Measurements from ENCODE around the gene SHISAL1. TPM values are rescaled to one million over a fixed set of nuclear protein-coding genes. Genes with fewer than 3 reads are reported as not detected.
"Not testable (repeated sequence)": the region's sequence is repeated elsewhere in the genome, so short reads cannot be mapped to it uniquely, and the experiment has no call there.

SHISAL1 gene
- total RNA-seq, 1 donor from 2014 or later: not detected

GRCh38 chr22:44309647-44310046, 3.1 kb downstream of the SHISAL1 start:
- no peak overlapping the region for H3K27ac Mint-ChIP-seq
- H3K27me3 Mint-ChIP-seq: no peaks in the 10 kb centered on the region
- H3K4me3 Mint-ChIP-seq: no peak overlapping the region
- H3K9me3 Mint-ChIP-seq: no peaks in the 10 kb centered on the region
- H3K4me1 Mint-ChIP-seq: peaks cover 4% of the 10 kb centered on the region
- no peak for DNase-seq
- no peaks in the 10 kb centered on the region for H3K36me3 Mint-ChIP-seq (ENCODE audit: low read depth)
- intact Hi-C loops (cut with micrococcal nuclease): no loop called here

DNA sequence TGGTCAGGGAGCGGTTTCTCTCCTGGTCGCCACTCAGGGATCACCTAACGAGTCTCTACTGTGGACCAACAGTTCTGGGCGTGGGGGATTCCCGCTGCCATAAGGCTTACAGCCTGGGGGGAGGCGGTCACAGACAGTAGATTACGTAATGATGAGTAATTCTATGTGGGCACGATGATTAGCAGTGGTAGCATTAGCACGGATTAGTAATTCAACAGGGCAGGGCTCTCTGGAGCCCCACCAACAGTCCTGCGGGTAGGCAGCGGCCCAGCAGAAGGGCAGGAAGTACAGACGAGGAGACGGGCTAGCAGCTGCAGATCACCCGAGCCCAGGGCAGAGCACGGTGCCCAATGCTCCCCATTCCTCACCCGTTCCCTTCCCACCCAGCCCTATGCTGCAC, 3.6 kb downstream of the SHISAL1 start:
- Mint-ChIP-seq H3K4me3 (no peak overlapping the region), H3K27me3 (no peaks in the 10 kb centered on the region), H3K4me1 (no peaks in the 10 kb centered on the region), H3K36me3 (ENCODE audit: low read depth) (no peaks in the 10 kb centered on the region), H3K27ac (no peak overlapping the region), H3K9me3 (no peaks in the 10 kb centered on the region)
- no peak for DNase-seq
- intact Hi-C loops (cut with micrococcal nuclease): no loop called here

GRCh38 chr22:44307509-44308169, 5.1 kb downstream of the SHISAL1 start:
- H3K27ac Mint-ChIP-seq: no peak overlapping the region
- no peaks in the 10 kb centered on the region for H3K27me3 Mint-ChIP-seq
- intact Hi-C loops (cut with micrococcal nuclease): no loop called here
- no peaks in the 10 kb centered on the region for H3K9me3 Mint-ChIP-seq
- no peaks in the 10 kb centered on the region for H3K36me3 Mint-ChIP-seq (ENCODE audit: low read depth)
- H3K4me3 Mint-ChIP-seq: no peak overlapping the region
- H3K4me1 Mint-ChIP-seq: no peaks in the 10 kb centered on the region
- DNase-seq: no peak

DNA sequence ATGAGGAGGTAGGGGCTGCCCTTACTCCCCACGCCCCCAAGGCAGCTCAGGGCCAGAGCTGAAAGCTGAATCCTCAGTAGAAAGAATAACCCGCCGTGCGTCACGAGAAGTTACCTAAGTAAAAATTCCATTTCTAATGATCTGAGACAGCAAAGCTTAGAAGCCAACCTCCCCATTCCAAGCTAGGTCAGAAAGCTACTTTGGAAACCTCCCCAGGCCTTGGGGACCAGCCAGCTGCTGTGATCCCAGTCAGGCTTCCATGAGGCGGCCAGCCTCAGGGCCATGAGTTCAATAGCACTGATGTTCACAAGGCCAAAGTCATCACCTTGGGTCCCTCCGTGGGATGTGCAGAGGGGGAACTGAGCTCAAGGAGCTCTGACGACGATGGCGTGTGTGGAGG, 6.9 kb downstream of the SHISAL1 start:
- Mint-ChIP-seq H3K27me3 (no peaks in the 10 kb centered on the region), H3K36me3 (ENCODE audit: low read depth) (no peaks in the 10 kb centered on the region), H3K4me1 (no peaks in the 10 kb centered on the region), H3K4me3 (no peak overlapping the region), H3K9me3 (no peaks in the 10 kb centered on the region), H3K27ac (no peak overlapping the region)
- no peak for DNase-seq
- intact Hi-C loops (cut with micrococcal nuclease): no loop called here

DNA sequence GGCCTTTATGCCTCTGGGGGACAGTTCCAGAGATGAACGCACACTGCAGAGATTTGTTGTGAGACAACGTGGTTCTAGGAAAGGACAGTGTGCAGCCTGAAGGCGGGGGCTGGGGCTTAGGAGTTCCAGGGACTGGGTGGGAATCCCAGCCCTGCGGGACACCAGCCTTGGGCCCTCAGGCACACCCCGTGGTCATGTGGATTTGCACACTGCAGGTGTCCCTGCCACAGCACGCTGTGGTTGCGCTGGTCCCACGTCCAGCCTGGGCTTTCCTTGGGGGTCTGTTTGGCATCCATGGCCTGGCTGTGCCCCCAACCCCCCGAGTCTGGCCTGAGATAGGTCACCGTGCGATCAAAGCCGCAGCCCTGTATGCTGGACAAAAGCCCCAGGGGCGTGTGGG, 7.3 kb downstream of the SHISAL1 start:
- no peak for DNase-seq
- intact Hi-C loops (cut with micrococcal nuclease): no loop called here
- Mint-ChIP-seq H3K4me1 (no peaks in the 10 kb centered on the region), H3K27ac (no peak overlapping the region), H3K4me3 (no peak overlapping the region), H3K36me3 (ENCODE audit: low read depth) (no peaks in the 10 kb centered on the region), H3K27me3 (no peaks in the 10 kb centered on the region), H3K9me3 (no peaks in the 10 kb centered on the region)

DNA sequence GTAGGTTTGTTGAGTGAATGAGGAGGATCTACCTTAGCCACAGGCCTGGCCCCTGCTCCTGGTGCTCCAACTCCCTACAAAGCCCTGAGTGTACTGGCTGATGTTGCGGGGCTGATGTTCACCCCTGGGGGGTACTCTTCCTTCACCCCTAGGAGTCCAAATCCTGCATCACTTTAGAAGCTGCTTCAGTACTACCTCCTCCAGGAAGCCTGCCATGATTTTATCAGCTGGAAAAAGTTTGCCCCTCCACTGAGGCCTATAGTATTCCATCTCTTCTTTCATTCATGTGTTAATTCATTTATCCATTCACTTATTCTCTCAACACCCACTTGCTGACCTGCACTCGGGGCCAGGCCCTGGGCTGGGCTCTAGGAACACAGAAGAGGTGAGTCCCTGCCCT, 7.8 kb downstream of the SHISAL1 start:
- no peaks in the 10 kb centered on the region for H3K4me1 Mint-ChIP-seq
- H3K27me3 Mint-ChIP-seq: no peaks in the 10 kb centered on the region
- H3K27ac Mint-ChIP-seq: no peak overlapping the region
- no peak for DNase-seq
- no peaks in the 10 kb centered on the region for H3K9me3 Mint-ChIP-seq
- H3K36me3 Mint-ChIP-seq (ENCODE audit: low read depth): no peaks in the 10 kb centered on the region
- no peak overlapping the region for H3K4me3 Mint-ChIP-seq
- intact Hi-C loops (cut with micrococcal nuclease): no loop called here

DNA sequence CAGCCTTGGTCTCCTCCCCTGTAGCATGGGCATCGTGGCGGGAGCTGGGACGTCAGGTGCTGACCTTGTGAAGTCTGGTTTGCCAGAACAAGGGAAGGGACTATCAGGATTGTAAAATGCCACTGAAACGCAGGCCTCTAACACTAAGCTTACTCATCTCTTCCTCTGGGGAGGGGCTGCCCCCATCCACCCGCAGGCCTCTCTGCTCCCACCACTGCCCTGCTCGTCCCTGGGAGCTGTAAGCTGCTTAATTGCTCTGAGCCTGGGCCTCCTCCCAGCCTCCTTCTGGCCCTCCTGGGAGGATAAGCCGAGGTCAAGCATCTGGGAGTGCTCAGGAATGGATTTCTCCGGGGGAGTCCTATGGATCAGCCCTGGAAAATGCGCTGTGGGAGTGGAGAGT, 8.4 kb downstream of the SHISAL1 start:
- Mint-ChIP-seq H3K4me3 (no peak overlapping the region), H3K4me1 (no peaks in the 10 kb centered on the region), H3K9me3 (no peaks in the 10 kb centered on the region), H3K27me3 (no peaks in the 10 kb centered on the region), H3K27ac (no peak overlapping the region), H3K36me3 (ENCODE audit: low read depth) (no peaks in the 10 kb centered on the region)
- intact Hi-C loops (cut with micrococcal nuclease): no loop called here
- DNase-seq: no peak

GRCh38 chr22:44302363-44302762, 10.4 kb downstream of the SHISAL1 start:
- H3K36me3 Mint-ChIP-seq (ENCODE audit: low read depth); H3K27ac Mint-ChIP-seq; H3K4me1 Mint-ChIP-seq; DNase-seq; H3K4me3 Mint-ChIP-seq; H3K9me3 Mint-ChIP-seq; intact Hi-C loops (cut with micrococcal nuclease); H3K27me3 Mint-ChIP-seq: not testable (repeated sequence)

DNA sequence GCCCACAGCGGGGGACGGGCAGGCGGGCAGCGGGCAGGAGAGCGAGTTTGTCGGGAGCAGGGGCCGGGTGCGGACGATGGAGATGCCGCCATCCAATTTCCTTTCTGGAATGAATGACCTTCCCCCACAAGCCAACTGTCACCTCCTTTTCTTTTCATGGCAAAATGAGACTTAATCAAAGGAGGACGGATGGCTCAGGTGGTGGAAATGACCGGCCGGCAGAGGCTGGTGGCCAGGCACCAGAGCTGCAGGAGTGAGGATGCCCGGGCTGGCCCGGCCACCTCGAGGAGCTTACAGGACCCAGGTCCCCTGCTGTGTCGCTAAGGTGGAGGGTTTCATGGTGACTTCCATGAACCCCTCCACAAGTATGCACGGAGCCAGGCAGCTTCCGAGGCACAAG, 11.7 kb downstream of the SHISAL1 start:
- no peak for DNase-seq
- no peaks in the 10 kb centered on the region for H3K36me3 Mint-ChIP-seq (ENCODE audit: low read depth)
- H3K9me3 Mint-ChIP-seq: no peaks in the 10 kb centered on the region
- no peak overlapping the region for H3K27ac Mint-ChIP-seq
- intact Hi-C loops (cut with micrococcal nuclease): no loop called here
- H3K4me3 Mint-ChIP-seq: no peak overlapping the region
- H3K27me3 Mint-ChIP-seq: no peaks in the 10 kb centered on the region
- no peaks in the 10 kb centered on the region for H3K4me1 Mint-ChIP-seq

GRCh38 chr22:44299124-44299523, 13.6 kb downstream of the SHISAL1 start:
- H3K4me1 Mint-ChIP-seq: no peaks in the 10 kb centered on the region
- intact Hi-C loops (cut with micrococcal nuclease): no loop called here
- H3K9me3 Mint-ChIP-seq: no peaks in the 10 kb centered on the region
- peaks cover under 1% of the 10 kb centered on the region for H3K27me3 Mint-ChIP-seq
- H3K36me3 Mint-ChIP-seq (ENCODE audit: low read depth): no peaks in the 10 kb centered on the region
- H3K4me3 Mint-ChIP-seq: no peak overlapping the region
- DNase-seq: no peak
- no peak overlapping the region for H3K27ac Mint-ChIP-seq

GRCh38 chr22:44298406-44299091, 14.2 kb downstream of the SHISAL1 start:
- no peaks in the 10 kb centered on the region for H3K4me1 Mint-ChIP-seq
- no peaks in the 10 kb centered on the region for H3K9me3 Mint-ChIP-seq
- DNase-seq: no peak
- peaks cover 2% of the 10 kb centered on the region for H3K27me3 Mint-ChIP-seq
- intact Hi-C loops (cut with micrococcal nuclease): no loop called here
- no peaks in the 10 kb centered on the region for H3K36me3 Mint-ChIP-seq (ENCODE audit: low read depth)
- no peak overlapping the region for H3K4me3 Mint-ChIP-seq
- H3K27ac Mint-ChIP-seq: no peak overlapping the region

DNA sequence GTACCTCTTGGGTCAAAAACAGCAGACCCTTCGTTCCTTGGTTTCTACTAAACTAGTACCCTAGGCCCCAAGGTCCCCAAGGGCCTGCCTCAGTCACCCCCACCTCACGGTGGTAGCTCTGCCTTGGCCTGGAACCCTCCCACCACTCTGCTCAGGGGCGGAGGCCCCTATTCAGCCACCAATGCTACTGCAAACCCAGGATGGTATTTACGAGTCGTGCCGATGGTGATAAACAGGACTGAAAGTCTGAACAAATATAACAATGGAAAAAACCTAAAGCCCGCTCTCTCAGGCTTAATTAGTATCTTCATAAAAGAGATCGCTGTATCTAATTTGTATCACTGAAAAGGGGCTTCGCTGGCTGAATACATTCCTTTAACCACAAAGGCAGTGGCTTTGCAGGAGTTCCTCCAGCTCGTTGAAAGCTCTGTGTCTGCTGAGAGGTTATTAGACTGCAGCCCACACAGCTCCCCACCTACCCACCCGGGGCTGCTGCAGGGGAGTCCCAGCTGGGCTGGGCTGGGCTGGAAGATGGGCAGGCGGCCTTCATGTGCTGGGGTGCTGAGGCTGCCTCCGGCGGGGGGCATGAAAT, 15.2 kb downstream of the SHISAL1 start:
- no peak overlapping the region for H3K4me3 Mint-ChIP-seq
- DNase-seq: no peak
- H3K27me3 Mint-ChIP-seq: peaks cover 2% of the 10 kb centered on the region
- no peak overlapping the region for H3K27ac Mint-ChIP-seq
- intact Hi-C loops (cut with micrococcal nuclease): no loop called here
- H3K36me3 Mint-ChIP-seq (ENCODE audit: low read depth): no peaks in the 10 kb centered on the region
- no peaks in the 10 kb centered on the region for H3K9me3 Mint-ChIP-seq
- H3K4me1 Mint-ChIP-seq: no peaks in the 10 kb centered on the region

GRCh38 chr22:44295406-44295805, 17.3 kb downstream of the SHISAL1 start:
- no peak overlapping the region for H3K27ac Mint-ChIP-seq
- DNase-seq: no peak
- no peaks in the 10 kb centered on the region for H3K9me3 Mint-ChIP-seq
- peaks cover 2% of the 10 kb centered on the region for H3K27me3 Mint-ChIP-seq
- H3K36me3 Mint-ChIP-seq (ENCODE audit: low read depth): no peaks in the 10 kb centered on the region
- intact Hi-C loops (cut with micrococcal nuclease): no loop called here
- no peaks in the 10 kb centered on the region for H3K4me1 Mint-ChIP-seq
- no peak overlapping the region for H3K4me3 Mint-ChIP-seq

DNA sequence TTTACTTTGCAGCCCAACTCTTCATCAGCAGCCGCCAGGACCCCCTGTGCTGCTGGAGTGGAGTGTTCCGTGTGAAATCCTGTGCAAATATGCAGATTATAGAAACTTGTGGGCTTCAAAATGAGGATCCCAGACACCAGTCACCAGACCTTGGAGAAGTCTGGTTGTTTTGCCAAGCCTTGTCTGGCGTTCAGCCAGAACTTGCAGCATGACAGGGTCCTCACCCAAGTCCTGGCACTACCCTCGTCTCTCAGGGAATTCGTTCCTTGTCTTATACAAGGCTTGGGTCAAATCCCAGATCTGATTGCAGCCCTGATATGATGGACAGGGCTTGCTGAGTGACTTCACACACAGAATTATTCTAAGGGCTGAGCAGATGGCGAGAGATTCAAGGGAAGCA, 18.9 kb downstream of the SHISAL1 start:
- no peak for DNase-seq
- intact Hi-C loops (cut with micrococcal nuclease): no loop called here
- Mint-ChIP-seq H3K9me3 (no peaks in the 10 kb centered on the region), H3K27ac (no peak overlapping the region), H3K27me3 (peaks cover 2% of the 10 kb centered on the region), H3K36me3 (ENCODE audit: low read depth) (no peaks in the 10 kb centered on the region), H3K4me3 (no peak overlapping the region), H3K4me1 (no peaks in the 10 kb centered on the region)
